Left forelimb (tissue), 1 donor: ENCODE measurements around the gene MBL2.

Experiments used
- DNase-seq: peaks from one replicate; pipeline ENCODE4 v3.0.0-alpha.2; 2018; ENCODE audit warnings: low spot score

Gene MBL2

GRCh38 chr10:52772623-52773022 lies at the start of gene MBL2:
TSS of gene MBL2 (minus strand) at chr10:52772784. CDS start at chr10:52771635, 1,149 bp downstream.
- DNase-seq, result no peak

- no peak for DNase-seq
These were observed 47.7 kb upstream of the MBL2 start for GRCh38 chr10:52820309-52820708.

- DNase-seq, result no peak
These were observed 45.4 kb upstream of the MBL2 start for GRCh38 chr10:52818019-52818418.

- DNase-seq, result no peak
These were observed 41.9 kb upstream of the MBL2 start for GRCh38 chr10:52814506-52814905.

- DNase-seq, result no peak
These were observed 39.2 kb upstream of the MBL2 start for GRCh38 chr10:52811776-52812175.

- no peak for DNase-seq
These were observed 38.2 kb upstream of the MBL2 start for GRCh38 chr10:52810761-52811160.

GRCh38 chr10:52807803-52808202 lies 35.2 kb upstream of the MBL2 start:
- DNase-seq, result no peak

- DNase-seq, result no peak
These were observed 33.1 kb upstream of the MBL2 start for GRCh38 chr10:52805414-52806285.

GRCh38 chr10:52801947-52802346 lies 29.4 kb upstream of the MBL2 start:
- DNase-seq, result no peak

- no peak for DNase-seq
These were observed 13.5 kb upstream of the MBL2 start for GRCh38 chr10:52786098-52786497.

- no peak for DNase-seq
These were observed 12.8 kb upstream of the MBL2 start for GRCh38 chr10:52785418-52785817.

GRCh38 chr10:52783726-52784125 lies 11.1 kb upstream of the MBL2 start:
- DNase-seq, result no peak

- DNase-seq, result no peak
These were observed 10.0 kb upstream of the MBL2 start for GRCh38 chr10:52782554-52782953.

- DNase-seq, result no peak
These were observed 8.0 kb upstream of the MBL2 start for GRCh38 chr10:52780391-52781155.

GRCh38 chr10:52779541-52780390 lies 7.2 kb upstream of the MBL2 start:
- peak; percentile 74 for DNase-seq

- DNase-seq, result no peak
These were observed 6.2 kb upstream of the MBL2 start for GRCh38 chr10:52778511-52779392.

- no peak for DNase-seq
These were observed 4.8 kb upstream of the MBL2 start for GRCh38 chr10:52777414-52777813.

- no peak for DNase-seq
These were observed 3.9 kb upstream of the MBL2 start for GRCh38 chr10:52776471-52776903.

- no peak for DNase-seq
These were observed 2.6 kb upstream of the MBL2 start for GRCh38 chr10:52775132-52775647.

GRCh38 chr10:52774600-52775106 lies 2.1 kb upstream of the MBL2 start:
- DNase-seq, result no peak

GRCh38 chr10:52774182-52774581 lies 1.6 kb upstream of the MBL2 start:
- no peak for DNase-seq
